NCI-H1105 treated with DMSO at 0.1 percent for 48 hours (cell line): Measurements from ENCODE around the gene PARP8.
"Not testable (repeated sequence)": the region's sequence is repeated elsewhere in the genome, so short reads cannot be mapped to it uniquely, and the experiment has no call there.

Experiments
- DNase-seq: peaks from one replicate; lab custom pipeline; 2025; lab: John Stamatoyannopoulos, UW

PARP8 gene

DNA sequence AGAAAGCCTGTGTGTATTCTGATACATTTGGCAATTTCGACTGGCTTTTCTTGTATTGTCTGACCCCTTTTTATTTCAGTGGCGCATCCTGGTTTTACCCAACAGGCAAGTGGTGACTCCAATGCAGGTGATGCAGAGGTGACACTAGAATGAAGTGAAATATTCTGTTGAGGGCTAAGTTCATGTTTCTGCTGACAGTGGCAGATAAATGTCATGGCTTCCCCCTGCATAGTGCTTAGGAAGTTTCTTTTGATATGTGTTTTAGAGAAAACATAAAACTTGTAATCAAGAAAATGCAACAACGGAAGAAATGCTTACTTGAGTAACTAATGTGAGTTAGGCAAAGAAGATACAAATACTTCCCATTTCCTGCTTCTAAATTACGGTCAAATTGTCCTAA is 13.1 kb downstream of the PARP8 start:
- not testable (repeated sequence) for DNase-seq

DNA sequence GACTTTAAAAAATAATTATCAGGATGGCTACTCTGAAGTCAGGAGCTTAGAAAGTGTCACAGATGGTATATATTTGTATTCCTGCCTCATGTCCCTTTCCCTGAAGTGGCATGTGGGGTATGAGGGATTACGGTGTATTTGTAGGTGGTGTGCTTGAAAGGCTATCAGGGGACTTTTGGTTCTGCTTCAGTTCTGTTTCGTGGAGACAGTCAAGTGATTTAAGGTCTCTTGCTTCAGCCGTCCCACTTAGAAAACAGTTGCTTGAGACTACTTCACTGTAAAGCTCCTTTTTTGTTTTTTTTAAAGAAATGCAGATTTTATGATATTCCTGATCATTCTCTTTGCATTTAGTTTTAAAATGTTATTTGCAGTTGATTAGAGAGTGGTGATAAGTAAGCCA is 18.3 kb downstream of the PARP8 start:
- no peak for DNase-seq

DNA sequence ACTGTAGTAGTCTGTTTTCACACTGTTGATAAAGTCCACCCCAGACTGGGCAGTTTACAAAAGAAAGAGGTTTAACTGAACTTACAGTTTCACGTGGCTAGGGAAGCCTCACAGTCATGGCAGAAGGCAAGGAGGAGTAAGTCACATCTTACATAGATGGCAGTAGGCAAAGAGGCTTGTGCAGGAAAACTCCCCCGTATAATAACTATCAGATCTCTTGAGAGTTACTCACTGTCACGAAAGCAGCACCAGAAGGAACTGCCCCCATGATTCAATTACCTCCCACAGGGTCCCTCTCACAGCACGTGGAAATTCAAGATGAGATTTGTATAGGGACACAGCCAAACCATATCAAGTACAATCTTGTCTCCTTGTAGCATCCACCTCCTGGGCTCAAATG is 21.1 kb downstream of the PARP8 start:
- DNase-seq, result no peak

DNA sequence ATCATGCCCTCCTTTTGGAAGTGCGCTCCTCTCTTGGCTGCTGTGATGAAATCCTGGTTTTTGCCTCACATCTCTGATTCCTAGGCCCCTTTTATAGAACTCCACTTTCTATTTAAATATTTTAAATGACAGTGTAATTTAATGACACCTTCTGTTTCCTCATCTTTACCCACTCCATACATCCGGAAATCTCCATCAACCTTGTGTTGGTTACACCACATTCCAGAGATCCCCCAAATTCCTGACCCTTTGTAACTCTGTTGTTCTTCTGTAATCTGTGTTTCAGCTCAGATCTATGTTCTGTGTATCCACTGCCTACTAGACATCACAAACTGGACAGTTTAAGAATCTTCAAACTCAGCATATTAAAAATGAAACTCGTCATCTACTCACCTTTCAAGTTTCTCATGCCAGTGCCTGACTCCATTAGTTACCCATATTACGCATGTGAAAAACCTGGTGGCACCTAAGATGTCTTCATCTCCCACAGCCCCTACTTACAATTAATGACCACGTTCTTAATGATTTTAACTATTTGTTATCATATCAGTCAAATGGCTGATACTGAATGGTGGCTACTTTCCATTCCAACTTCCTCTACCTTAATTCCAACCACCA is 25.1 kb downstream of the PARP8 start:
- DNase-seq, result no peak

DNA sequence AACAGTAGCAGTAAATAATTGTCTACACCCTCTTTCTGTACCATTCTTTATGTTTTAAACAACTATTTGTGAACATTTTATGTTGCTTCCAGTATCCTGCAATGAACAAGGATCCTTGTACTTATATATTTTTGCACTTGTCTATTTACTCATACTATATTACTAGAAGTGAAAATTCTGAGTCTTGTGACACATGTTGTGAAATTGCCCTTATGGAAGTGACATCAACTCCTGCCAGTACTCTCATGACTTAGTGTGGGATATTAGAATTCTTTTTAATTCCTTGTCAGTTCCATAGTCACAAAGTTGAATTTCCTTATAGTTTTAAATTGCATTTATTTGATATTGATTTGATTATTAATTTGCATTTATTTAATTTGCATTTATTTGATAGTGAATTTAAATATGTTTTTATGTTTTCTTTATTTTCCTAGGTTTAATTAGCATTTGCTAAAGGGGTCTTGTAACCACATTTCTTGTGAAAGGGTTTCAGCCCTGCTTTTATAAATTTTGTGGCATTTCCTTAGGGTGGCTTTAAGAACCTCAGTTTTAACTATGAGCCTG is 27.7 kb downstream of the PARP8 start:
- no peak for DNase-seq

DNA sequence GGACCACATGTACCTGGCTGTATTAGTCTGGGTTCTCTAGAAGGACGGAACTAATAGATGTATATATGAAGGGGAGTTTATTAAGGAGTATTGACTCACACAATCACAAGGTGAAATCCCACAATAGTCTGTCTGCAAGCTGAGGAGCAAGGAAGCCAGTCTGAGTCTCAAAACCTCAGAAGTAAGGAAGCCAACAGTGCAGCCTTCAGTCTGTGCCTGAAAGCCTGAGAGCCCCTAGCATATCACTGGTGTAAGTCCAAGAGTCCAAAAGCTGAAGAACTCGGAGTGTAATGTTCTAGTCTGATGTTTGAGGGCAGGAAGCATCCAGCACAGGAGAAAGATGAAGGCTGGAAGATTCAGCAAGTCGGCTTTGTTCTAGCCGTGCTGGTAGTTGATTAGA is 28.2 kb downstream of the PARP8 start:
- DNase-seq, result not testable (repeated sequence)

DNA sequence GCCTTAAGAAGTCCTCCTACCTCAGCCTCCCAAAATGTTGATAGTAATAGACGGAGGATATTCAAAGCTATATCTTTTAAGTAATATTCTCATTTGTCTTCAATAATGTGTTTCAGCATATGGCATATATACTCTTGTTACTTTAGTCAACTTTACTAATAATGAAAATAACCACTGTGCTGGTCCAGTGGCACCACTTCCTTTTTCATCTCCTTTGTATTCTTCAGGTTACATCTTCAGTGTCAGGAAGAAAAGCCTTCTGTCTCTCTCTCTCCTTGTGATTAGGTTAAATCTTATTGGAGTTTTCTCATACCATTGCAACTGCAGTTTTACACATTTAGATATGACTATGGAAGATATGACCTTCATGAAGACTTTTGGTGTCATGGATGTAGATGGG is 31.3 kb downstream of the PARP8 start:
- DNase-seq, result no peak

DNA sequence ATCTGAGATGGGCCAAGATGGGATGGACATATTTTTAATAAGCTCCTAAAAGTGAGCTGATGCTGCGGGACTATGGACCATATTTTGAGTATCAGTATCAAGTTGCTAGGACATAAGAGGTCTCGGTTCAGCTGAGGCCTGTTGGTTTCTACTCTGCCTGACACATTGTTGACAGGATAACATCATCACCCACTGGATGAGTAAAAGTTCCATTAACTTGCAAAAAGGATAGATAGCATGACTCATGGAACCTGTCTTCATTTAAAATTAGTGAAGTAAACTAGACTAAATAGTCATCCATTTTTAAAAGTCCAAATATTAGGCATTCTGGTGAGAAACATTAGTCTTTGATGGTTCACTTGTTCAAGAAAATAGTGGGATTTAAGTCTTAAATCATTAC is 33.3 kb downstream of the PARP8 start:
- no peak for DNase-seq

DNA sequence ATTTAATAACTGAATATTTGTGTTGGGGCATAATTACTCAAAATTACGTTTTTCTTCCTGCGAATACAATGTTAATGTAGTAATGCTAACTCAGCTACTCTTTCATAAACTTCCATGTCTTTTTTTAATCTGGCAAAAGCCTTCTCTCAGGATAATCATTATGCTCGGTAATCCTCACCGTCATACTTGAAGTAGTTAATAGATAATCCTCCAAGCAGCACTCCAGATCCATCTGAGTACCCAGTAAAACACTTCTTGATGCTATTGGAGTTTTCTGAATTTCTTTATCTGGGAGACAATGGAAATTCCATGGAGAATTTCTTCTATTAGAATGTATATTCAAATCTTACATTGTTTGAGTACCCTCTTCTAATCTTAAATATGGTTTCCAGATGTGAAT is 34.3 kb downstream of the PARP8 start:
- DNase-seq, result no peak

DNA sequence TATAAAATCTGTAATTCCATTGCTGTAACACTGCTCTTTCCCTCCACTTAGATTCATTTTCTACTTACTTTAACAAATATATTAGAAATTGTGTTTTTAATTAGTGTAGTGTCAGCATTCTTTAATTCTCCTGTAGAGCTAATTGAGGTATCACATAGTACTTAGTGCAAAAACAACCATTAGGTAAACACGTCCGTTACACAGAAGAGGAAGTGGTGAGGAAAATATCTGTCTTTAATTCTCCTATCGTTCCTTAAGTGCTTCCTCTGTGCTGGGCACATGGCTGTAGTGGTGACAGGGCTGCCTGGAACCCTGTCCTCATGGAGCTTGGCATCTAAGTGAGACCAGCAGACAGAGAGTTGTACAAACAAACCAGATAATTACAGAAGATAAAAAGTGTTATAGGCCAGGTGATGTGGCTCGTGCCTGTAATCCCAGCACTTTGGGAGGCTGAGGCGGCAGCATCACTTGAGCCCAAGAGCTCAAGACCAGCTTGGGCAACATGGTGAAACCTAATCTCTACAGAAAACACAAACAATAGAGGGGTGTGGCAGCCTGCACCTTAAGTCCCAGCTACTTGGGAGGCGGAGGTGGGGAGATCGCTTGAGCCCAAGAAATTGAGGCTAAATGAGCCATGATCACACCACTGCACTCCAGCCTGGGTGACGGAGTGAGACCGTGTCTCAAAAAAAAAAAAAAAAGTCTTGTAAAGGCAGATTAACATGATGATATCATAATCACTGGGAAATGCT is 36.4 kb downstream of the PARP8 start:
- DNase-seq, result no peak

DNA sequence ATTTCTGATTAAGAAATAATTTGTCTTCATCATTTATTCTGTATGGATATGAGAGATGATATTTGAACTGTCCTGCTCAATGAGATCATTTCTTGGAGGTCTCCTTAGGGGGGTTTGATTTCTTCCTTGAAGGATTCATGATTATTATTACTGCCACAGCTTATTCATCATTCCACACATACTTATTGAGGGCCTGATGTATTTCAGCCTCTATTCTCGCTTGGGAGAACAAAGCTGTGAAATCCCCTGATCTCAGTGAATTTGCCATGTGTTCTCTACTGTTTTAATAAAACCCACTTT is 36.9 kb downstream of the PARP8 start:
- DNase-seq, result no peak

DNA sequence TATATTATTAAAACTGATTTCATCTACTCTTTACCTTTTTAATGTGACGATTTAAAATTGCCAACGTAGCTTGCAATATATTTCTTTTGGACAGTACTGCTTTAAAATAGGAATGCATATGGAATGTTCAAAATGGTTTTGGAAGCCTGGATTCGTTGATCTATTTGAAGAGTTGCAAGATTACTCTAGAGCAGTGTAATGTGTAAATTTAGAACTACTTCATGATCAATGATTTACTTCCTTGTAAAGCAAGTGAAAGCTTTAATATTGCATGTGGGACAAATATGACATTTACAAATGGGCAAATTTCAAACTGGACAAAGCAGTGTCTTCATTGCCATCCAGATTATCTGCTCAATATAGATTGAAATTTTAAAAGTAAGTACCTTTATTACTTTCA is 38.3 kb downstream of the PARP8 start:
- DNase-seq, result no peak

DNA sequence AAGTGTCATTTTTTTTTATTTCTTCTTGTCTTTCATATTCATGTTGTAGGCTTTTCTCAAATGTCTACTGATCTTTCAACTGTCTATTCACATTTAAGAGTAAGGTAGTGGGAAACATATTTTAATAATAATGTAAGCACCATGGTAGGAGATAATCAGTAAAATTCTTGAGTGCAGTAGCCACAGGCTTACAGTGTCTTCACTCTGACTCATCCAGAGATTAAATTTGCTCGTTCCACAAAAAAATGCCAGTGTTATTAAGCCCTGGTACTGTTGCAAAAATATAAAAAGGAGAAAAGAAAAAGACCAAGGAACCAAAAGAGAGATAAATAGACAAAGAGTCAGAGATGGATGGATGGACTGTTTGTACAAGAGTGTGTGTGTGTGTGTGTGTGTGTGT is 43.0 kb downstream of the PARP8 start:
- DNase-seq, result no peak

DNA sequence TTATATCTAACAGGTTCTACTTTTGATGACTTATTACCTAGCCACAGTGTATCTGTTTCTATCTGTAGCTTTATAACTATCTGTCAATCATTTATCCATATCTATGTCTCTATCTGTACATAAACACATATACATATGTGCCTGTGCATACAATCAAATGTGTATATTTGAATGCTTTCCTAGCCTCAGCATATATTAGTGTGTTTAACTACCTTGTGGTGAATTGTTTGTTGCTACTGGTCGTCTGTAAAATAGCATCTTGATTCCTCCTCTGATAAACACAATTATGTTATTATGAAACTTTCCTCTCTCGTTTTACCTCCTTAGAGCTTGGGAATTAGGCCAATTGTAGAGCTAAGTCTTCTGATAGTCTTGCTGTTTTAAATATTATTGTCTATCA is 44.4 kb downstream of the PARP8 start:
- DNase-seq, result no peak

DNA sequence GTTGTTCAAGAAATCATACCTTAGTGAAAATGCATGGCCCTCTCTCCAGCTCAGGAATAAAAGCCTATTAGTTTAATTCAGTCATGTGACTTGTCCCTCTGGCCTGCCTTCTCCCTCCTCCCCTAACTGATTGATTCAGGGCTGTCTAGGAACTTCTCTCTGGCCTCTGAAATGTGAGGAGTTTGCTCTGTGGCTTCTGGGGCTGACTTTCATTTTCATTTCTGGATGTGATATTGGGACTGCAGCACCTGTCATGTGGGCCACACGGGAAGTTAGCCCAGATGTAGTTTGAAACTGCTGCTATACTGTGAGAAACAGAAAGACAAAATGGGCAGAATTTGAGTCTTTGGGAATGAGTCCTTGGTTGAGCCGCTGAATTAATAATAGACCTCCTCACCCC is 44.8 kb downstream of the PARP8 start:
- no peak for DNase-seq

DNA sequence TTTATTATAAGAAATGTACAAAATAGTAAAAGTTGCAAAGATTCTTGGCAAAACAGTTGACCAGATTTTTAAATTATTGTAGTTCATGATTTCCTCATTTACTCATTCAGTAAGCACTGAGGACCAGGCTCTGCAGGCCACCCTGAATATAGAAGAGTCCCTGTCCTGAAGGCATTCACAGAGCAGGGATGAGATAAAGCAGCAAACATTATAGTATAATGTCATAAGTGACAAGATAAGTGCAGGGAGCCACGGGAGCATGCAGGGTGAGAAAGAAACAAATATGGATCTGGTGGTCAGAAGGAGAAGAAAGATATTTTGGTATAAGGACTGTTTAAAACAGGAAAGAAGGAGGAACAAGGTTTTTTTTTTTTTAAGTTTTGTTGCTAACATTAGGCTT is 46.0 kb downstream of the PARP8 start:
- DNase-seq, result no peak

DNA sequence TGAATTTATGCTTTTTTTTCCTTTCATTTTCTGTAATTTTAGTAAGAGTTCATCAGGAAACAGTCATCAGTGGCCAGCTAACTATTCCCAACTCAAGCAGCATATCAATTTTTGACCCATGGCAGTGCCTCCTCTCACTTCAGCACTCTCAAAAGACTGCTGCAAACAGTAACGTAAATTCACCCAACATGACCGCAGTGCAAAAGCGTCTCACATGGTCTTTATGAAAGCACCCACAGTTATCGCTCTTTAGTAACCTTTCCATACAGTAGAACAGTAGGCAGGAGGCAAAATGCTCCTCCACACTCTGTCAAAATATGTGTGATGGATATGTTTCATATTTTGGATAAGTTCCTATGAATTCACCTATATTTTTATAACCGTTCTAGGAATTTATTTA is 48.6 kb downstream of the PARP8 start:
- no peak for DNase-seq

DNA sequence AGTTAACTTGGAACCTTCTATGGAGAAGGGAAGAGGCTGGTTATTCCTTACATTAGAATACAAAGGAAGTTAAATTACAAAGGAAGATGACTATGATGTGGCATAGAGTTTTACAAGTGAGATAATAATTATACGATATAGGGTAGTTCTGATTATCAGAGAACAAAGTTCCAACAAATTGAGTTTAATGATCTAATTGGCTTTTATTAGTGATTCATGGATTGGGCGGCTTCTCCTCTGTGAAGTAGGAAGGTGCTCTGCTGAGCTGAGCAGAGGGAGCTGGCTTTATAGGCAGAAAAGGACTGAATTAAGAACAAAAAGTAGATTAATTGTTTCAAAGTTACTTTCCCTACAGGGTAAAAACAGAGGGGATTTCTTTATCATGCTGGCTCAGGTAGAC is 49.7 kb downstream of the PARP8 start:
- no peak for DNase-seq

DNA sequence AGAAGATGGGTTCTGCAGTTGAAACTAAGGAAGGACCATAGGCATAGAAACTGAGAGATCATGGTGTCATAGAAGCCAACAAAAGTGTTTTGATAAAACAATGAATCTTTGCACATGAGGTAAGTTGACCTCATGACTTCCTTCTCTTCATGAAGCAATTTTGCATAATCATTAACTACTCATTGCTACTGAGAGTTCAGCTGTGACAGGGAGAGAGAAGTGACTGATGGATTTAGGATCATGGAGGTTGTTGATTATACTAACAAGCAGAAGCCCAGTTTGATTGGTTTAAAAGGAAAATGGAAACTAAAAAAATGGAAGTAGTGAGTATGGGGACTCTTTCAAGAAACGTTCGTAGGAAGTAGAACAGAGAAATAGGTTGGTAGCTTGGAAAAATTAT is 51.2 kb downstream of the PARP8 start:
- no peak for DNase-seq

DNA sequence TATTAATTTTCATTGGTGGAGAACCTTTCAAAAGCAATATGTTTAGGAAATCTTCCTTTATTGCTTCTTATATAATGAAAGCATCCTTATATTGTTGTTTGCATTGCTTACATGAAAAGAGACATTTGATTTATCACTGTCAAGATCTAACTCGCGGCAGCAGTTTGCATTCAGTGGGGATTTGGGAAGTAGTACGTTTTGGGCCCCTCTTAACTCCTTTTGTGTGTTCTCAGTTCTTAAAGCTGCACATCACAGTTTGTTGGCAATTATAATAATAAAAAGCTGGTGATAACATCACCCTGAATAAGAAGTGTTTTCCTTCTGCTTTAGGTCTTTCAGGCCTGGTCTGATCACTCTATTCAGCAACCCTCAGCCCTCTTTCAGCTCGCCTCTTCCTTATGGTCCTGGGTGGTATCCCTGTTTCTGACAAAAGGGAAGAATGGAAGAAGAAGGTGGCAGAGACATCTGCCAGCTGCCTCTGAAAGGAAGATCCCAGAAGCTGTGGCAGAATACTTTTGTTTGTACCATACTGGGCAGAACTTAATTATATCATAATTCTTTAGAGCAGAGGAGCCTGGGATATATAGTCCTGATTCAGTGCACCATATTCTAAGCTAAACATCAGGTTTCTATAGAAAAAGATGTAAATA is 53.7 kb downstream of the PARP8 start:
- no peak for DNase-seq

DNA sequence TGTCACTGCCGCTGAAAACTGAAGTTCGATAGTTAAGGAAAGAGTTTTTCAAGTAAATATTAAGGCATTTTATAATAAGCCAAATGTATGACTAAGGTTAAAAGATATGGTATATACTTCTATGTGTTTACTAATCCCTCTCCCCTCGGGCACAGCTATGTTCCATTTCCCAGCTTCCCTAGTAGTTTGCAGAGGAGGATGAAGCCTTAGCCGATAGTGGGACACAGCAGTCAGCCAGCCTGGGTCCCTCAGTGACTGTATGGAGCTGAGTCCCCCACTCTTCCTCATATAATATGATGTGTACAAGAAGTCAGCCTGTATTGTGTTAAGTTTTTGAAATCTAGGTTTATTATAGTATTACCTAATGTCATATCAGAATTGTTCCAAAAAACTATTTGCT is 55.8 kb downstream of the PARP8 start:
- no peak for DNase-seq

DNA sequence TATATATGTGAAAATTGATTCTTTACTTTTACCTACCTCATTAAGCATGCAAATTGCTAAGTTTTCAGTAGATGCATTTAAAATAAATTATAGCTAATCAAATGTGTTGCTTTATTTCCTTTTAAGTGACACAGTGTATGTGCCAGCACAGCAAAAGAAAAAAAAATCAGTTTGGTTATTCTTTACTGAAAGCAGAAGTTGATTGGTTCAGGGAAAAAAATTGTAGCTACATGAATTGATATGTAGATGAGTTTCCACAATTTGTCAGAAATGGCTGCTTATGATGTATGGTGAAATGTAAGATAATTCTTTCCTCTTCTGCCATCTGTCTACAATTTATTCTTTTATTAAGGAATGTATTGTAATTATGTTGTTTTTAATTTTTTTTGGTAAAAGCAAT is 57.8 kb downstream of the PARP8 start:
- DNase-seq, result no peak

DNA sequence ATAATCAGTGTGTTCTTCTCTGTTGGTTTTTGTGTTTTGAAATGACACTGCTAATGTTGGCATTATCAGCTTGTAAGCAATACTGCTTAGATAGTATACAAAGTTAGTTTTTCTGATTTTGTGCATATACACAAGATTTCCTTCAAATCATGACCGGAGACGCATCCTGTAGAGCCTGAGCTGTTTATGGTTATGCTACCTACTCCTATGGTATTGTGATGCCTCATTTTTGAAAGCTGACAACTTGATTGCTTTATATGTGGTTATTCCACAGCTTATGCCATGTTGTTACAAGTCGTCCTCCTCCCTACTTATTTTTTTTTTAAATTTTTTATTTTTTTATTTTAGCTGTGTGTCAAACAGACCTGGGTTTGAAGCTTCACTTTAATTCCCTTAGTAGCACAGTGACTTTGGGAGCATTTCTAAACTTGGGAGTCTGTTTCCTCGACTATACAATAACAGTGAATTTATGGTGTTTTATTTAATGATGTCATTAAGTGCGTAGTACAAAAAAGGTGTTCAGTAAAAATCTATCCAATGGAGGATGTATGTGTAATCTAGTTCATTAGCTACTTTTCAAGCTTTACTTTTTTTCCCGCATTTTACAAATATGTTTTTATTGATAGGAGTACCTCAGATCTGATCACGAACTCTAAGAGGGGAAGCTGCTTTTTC is 59.5 kb downstream of the PARP8 start:
- DNase-seq, result no peak
